HUES48 (cell line): ENCODE measurements around the gene ANO6.

ENCODE experiments used
- H3K27ac ChIP-seq: one replicate; pipeline ENCODE4 v1.7.0; 2013; ENCODE audit warnings: low read depth, low read length, inconsistent platforms
- H3K27me3 ChIP-seq: 2 replicates; pipeline ENCODE4 v1.6.1; 2013; ENCODE audit warnings: mild to moderate bottlenecking, low read length; ENCODE audit not compliant: control insufficient read depth, insufficient read depth
- H3K36me3 ChIP-seq: 2 replicates; pipeline ENCODE4 v1.6.1; 2013; ENCODE audit warnings: low read length; ENCODE audit not compliant: control insufficient read depth, insufficient read depth
- H3K4me1 ChIP-seq: 2 replicates; pipeline ENCODE4 v1.6.1; 2013; ENCODE audit warnings: mild to moderate bottlenecking, low read length; ENCODE audit not compliant: control insufficient read depth, insufficient read depth
- H3K4me3 ChIP-seq: 2 replicates; pipeline ENCODE4 v1.5.1; 2013; ENCODE audit warnings: mild to moderate bottlenecking, low read depth, low read length
- H3K9ac ChIP-seq: 2 replicates; pipeline ENCODE4 v1.6.1; 2013; ENCODE audit warnings: mild to moderate bottlenecking, low read depth, low read length, moderate library complexity
- H3K9me3 ChIP-seq: 2 replicates; pipeline ENCODE4 v1.6.1; 2013; ENCODE audit warnings: low read length; ENCODE audit not compliant: control insufficient read depth, insufficient read depth

ANO6 gene

GRCh38 chr12:45464699-45465098, 248.8 kb downstream of the ANO6 start:
- no peak overlapping the region for H3K4me3 ChIP-seq

GRCh38 chr12:45468751-45469615, 253.1 kb downstream of the ANO6 start:
- H3K27me3 ChIP-seq: no peaks in the 10 kb centered on the region
- H3K27ac ChIP-seq: no peak overlapping the region
- no peaks in the 10 kb centered on the region for H3K9me3 ChIP-seq
- no peak overlapping the region for H3K9ac ChIP-seq
- no peak overlapping the region for H3K4me3 ChIP-seq
- H3K4me1 ChIP-seq: no peaks in the 10 kb centered on the region
- H3K36me3 ChIP-seq: no peaks in the 10 kb centered on the region

More at GRCh38 chr12:45464699-45465098, 248.8 kb downstream of the ANO6 start:
- no peaks in the 10 kb centered on the region for H3K9me3 ChIP-seq
- H3K27ac ChIP-seq: no peak overlapping the region
- no peak overlapping the region for H3K9ac ChIP-seq
- no peaks in the 10 kb centered on the region for H3K27me3 ChIP-seq
- no peaks in the 10 kb centered on the region for H3K4me1 ChIP-seq
- no peaks in the 10 kb centered on the region for H3K36me3 ChIP-seq

GRCh38 chr12:45469902-45470301, 254.0 kb downstream of the ANO6 start:
- no peak overlapping the region for H3K9ac ChIP-seq
- H3K27ac ChIP-seq: no peak overlapping the region
- no peak overlapping the region for H3K4me3 ChIP-seq
- no peaks in the 10 kb centered on the region for H3K27me3 ChIP-seq
- H3K4me1 ChIP-seq: no peaks in the 10 kb centered on the region
- no peaks in the 10 kb centered on the region for H3K36me3 ChIP-seq
- no peaks in the 10 kb centered on the region for H3K9me3 ChIP-seq

GRCh38 chr12:45473636-45474035, 257.7 kb downstream of the ANO6 start:
- Histone ChIP-seq H3K27ac (no peak overlapping the region), H3K9ac (no peak overlapping the region), H3K9me3 (no peaks in the 10 kb centered on the region), H3K36me3 (no peaks in the 10 kb centered on the region), H3K4me3 (no peak overlapping the region), H3K4me1 (no peaks in the 10 kb centered on the region), H3K27me3 (no peaks in the 10 kb centered on the region)

GRCh38 chr12:45475594-45475993, 259.7 kb downstream of the ANO6 start:
- H3K4me1 ChIP-seq: no peaks in the 10 kb centered on the region
- no peaks in the 10 kb centered on the region for H3K27me3 ChIP-seq
- no peaks in the 10 kb centered on the region for H3K36me3 ChIP-seq
- 0 out of 2 replicates have a peak, but pooled peaks cover 3% of the 10 kb centered on the region for H3K9me3 ChIP-seq
- no peak overlapping the region for H3K27ac ChIP-seq
- H3K4me3 ChIP-seq: no peak overlapping the region
- no peak overlapping the region for H3K9ac ChIP-seq

- Histone ChIP-seq H3K27ac (no peak overlapping the region), H3K4me3 (no peak overlapping the region), H3K9me3 (0 out of 2 replicates have a peak, but pooled peaks cover 3% of the 10 kb centered on the region), H3K27me3 (no peaks in the 10 kb centered on the region), H3K9ac (no peak overlapping the region), H3K36me3 (no peaks in the 10 kb centered on the region), H3K4me1 (no peaks in the 10 kb centered on the region)
Measured at GRCh38 chr12:45477526-45477925, 261.6 kb downstream of the ANO6 start.

- Histone ChIP-seq H3K9ac (no peak overlapping the region), H3K27ac (no peak overlapping the region), H3K4me1 (no peaks in the 10 kb centered on the region), H3K4me3 (no peak overlapping the region), H3K9me3 (0 out of 2 replicates have a peak, but pooled peaks cover 3% of the 10 kb centered on the region), H3K36me3 (no peaks in the 10 kb centered on the region), H3K27me3 (no peaks in the 10 kb centered on the region)
Measured at GRCh38 chr12:45478931-45479330, 263.0 kb downstream of the ANO6 start.

GRCh38 chr12:45481746-45482145, 265.9 kb downstream of the ANO6 start:
- Histone ChIP-seq H3K27ac (no peak overlapping the region), H3K4me3 (no peak overlapping the region), H3K9me3 (0 out of 2 replicates have a peak, but pooled peaks cover 3% of the 10 kb centered on the region), H3K9ac (no peak overlapping the region), H3K4me1 (no peaks in the 10 kb centered on the region), H3K36me3 (no peaks in the 10 kb centered on the region), H3K27me3 (no peaks in the 10 kb centered on the region)

GRCh38 chr12:45483571-45483970, 267.7 kb downstream of the ANO6 start:
- H3K9ac ChIP-seq: no peak overlapping the region
- H3K27me3 ChIP-seq: no peaks in the 10 kb centered on the region
- H3K9me3 ChIP-seq: 0 out of 2 replicates have a peak, but pooled peaks cover 3% of the 10 kb centered on the region
- peaks cover 7% of the 10 kb centered on the region; the same call in 1 of the 2 replicates for H3K4me1 ChIP-seq
- no peak overlapping the region for H3K27ac ChIP-seq
- no peak overlapping the region for H3K4me3 ChIP-seq
- H3K36me3 ChIP-seq: no peaks in the 10 kb centered on the region
